ENCODE measurements around the gene HOXA11.

DNA sequence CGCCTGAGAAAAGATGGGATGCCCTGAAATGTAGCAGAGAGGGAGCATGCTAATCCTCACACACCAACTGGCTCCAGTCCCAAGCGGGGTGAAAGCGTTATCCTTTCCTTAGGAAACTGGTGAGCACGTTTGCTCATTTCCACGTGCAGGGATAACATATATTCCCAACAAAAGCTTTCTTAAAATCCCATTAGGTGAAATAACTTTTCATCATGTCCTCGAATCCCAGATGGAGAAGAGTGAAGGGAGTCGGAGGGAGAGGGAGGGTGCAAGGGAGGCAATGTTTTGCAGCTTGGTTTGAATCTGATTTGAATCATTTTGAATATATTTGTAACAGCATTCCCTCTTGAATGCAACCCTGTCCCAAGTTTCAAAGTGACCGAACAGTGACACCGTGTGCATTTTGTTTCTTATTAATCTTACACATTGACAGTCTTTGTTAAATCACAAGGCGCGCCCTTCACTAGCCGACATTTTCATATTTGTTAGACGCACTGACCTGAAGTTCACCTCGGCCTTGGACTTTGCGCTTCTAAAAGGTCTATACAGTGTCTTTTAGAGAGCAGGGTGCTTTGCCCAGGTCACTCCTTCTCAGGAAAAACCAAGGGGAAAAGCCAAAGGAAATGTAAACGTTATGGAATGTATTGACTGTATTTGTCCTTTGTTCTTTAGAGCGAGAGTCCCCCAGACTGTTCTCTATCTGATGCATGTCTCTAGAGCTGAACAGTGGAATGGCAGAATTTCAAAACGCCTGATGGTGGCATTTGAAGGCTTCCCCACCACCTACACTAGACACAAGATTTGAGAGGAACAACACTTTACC lies 51.4 kb downstream of the HOXA11 start:
- TF ChIP-seq, protein P1, sequence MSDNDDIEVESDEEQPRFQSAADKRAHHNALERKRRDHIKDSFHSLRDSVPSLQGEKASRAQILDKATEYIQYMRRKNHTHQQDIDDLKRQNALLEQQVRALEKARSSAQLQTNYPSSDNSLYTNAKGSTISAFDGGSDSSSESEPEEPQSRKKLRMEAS (IDR thresholded peaks at IDR 0.05; ENCODE audit: low read depth) = no peak
- TF ChIP-seq CHD2 (IDR thresholded peaks at IDR 0.05; ENCODE audit: low read length, partially characterized antibody) (no peak), RFX5 (IDR thresholded peaks at IDR 0.05; ENCODE audit: low read length) (no peak), SMC3 (IDR thresholded peaks at IDR 0.05; ENCODE audit: low read depth, low read length) (no peak), JUND (IDR thresholded peaks at IDR 0.05) (no peak), TAF1 (IDR thresholded peaks at IDR 0.05; ENCODE audit: borderline replicate concordance, low read depth, low read length) (no peak)
- TF ChIP-seq, protein P2, sequence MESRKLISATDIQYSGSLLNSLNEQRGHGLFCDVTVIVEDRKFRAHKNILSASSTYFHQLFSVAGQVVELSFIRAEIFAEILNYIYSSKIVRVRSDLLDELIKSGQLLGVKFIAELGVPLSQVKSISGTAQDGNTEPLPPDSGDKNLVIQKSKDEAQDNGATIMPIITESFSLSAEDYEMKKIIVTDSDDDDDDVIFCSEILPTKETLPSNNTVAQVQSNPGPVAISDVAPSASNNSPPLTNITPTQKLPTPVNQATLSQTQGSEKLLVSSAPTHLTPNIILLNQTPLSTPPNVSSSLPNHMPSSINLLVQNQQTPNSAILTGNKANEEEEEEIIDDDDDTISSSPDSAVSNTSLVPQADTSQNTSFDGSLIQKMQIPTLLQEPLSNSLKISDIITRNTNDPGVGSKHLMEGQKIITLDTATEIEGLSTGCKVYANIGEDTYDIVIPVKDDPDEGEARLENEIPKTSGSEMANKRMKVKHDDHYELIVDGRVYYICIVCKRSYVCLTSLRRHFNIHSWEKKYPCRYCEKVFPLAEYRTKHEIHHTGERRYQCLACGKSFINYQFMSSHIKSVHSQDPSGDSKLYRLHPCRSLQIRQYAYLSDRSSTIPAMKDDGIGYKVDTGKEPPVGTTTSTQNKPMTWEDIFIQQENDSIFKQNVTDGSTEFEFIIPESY (IDR thresholded peaks at IDR 0.05; ENCODE audit: borderline replicate concordance, low read depth) = no peak
- TF ChIP-seq, protein P3, sequence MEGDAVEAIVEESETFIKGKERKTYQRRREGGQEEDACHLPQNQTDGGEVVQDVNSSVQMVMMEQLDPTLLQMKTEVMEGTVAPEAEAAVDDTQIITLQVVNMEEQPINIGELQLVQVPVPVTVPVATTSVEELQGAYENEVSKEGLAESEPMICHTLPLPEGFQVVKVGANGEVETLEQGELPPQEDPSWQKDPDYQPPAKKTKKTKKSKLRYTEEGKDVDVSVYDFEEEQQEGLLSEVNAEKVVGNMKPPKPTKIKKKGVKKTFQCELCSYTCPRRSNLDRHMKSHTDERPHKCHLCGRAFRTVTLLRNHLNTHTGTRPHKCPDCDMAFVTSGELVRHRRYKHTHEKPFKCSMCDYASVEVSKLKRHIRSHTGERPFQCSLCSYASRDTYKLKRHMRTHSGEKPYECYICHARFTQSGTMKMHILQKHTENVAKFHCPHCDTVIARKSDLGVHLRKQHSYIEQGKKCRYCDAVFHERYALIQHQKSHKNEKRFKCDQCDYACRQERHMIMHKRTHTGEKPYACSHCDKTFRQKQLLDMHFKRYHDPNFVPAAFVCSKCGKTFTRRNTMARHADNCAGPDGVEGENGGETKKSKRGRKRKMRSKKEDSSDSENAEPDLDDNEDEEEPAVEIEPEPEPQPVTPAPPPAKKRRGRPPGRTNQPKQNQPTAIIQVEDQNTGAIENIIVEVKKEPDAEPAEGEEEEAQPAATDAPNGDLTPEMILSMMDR (IDR thresholded peaks at IDR 0.05) = no peak
